Fibroblast of the aortic adventitia (primary cell): ENCODE results near the gene CACNA1D. TPM values are rescaled to one million over a fixed set of nuclear protein-coding genes. Genes with fewer than 3 reads are reported as not detected.

Experiments
- DNase-seq: peaks from one replicate; pipeline ENCODE4 v3.0.0-alpha.2; 2010; ENCODE audit warnings: low read depth
- H3K4me3 ChIP-seq: 2 replicates; pipeline ENCODE4 v1.5.1; 2011; ENCODE audit warnings: low read depth, mild to moderate bottlenecking, control low read depth, low read length, moderate library complexity
- total RNA-seq: library from RNA; depleted of rRNA; stranded (reverse); fragments of >200 nt; gene quantifications from 2 replicates; pipeline ENCODE4 v1.2.3, GENCODE V29; 2012; ENCODE audit warnings: low replicate concordance
- TF ChIP-seq, protein P1 (sequence below): IDR thresholded peaks from 2 replicates; pipeline ENCODE4 v1.5.1; 2011; ENCODE audit warnings: mild to moderate bottlenecking, low read length, control low read depth, inconsistent platforms; ENCODE audit not compliant: insufficient read depth

CACNA1D gene
- total RNA-seq, 1 donor: 1.9 TPM

GRCh38 chr3:53589806-53590205, 95.4 kb downstream of the CACNA1D start:
- DNase-seq: no peak
- H3K4me3 ChIP-seq: no peak overlapping the region
- TF ChIP-seq, protein P1, sequence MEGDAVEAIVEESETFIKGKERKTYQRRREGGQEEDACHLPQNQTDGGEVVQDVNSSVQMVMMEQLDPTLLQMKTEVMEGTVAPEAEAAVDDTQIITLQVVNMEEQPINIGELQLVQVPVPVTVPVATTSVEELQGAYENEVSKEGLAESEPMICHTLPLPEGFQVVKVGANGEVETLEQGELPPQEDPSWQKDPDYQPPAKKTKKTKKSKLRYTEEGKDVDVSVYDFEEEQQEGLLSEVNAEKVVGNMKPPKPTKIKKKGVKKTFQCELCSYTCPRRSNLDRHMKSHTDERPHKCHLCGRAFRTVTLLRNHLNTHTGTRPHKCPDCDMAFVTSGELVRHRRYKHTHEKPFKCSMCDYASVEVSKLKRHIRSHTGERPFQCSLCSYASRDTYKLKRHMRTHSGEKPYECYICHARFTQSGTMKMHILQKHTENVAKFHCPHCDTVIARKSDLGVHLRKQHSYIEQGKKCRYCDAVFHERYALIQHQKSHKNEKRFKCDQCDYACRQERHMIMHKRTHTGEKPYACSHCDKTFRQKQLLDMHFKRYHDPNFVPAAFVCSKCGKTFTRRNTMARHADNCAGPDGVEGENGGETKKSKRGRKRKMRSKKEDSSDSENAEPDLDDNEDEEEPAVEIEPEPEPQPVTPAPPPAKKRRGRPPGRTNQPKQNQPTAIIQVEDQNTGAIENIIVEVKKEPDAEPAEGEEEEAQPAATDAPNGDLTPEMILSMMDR: no peak

- DNase-seq: no peak
- no peak overlapping the region for H3K4me3 ChIP-seq
- TF ChIP-seq, protein P1: no peak
Observed at GRCh38 chr3:53590606-53591005, 96.2 kb downstream of the CACNA1D start.

DNA sequence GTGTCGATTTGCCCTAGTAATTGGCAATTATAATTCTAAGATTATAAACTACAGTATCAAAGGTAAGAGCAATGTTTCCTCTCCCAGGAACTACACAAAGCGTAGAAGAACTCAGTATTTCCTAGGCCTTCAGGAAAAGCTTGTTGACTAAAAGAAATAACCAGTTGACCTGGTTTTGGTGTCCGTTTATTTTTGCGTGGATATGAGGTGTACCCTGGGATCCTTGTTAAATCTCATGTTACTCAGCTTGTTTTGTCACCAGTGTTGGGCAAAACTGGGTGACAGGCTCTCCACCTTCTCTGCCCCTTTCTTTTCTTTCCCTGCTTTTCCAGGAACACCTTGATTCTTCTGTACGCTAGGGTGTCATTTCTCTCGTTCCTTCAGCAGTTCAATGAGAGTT, 97.2 kb downstream of the CACNA1D start:
- TF ChIP-seq, protein P1: no peak
- H3K4me3 ChIP-seq: no peak overlapping the region
- DNase-seq: no peak

DNA sequence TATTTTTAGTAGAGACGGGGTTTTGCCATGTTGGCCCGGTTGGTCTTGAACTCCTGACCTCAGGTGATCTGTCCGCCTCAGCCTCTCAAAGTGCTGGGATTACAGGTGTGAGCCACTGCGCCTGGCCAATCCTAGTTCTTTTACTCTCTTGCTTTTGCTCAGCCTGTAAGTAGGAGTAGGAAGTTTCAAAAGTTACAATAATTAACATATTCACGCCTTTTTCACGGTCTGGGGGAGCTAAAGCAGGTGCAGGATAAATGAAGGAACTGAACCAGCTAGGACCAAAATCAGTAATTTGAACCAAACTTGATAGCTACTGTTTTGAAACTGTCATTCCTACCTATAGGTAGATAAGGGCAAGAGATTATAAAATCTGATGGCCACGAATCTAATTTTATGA, 98.5 kb downstream of the CACNA1D start:
- no peak overlapping the region for H3K4me3 ChIP-seq
- TF ChIP-seq, protein P1: no peak
- DNase-seq: no peak

DNA sequence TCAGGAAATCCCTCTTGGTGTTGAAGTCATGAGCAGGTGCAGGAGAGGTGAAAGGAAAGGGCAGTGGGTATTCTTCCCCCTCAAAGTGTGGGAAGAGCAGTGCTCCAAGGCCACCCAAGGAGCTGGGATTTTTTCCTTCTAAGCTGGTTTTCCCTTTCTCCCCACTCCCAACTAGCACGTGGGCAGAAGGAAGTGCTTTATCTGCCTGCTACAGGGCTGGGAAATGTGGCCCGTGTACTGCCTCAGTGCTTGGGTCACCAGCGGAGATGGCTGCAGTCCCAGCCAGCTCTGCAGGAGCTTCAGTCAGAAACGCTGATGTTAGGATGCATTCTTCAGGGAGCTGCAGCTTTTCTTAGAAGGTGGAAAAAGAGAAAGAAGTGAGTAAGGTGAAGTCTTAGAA, 99.2 kb downstream of the CACNA1D start:
- DNase-seq: no peak
- TF ChIP-seq, protein P1: no peak
- H3K4me3 ChIP-seq: no peak overlapping the region

DNA sequence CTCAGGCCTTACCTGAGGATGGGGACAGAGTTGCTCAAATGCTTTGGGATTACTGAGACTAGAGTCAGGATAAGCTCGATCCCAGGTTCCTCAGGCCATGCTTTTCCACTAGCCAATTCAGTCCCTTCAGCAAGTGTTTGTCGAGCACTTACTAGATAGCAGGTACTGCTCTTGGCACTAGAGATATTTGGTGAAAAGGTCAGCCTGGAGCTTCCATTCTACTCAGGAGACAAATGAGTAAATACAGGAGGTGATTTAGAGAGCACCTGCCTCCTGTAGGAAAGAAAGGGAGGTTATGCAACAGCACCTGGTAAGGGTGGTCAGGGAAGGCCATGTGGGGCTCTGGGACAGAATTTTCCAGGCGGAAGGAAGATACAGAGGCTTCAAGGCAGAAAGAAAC, 99.9 kb downstream of the CACNA1D start:
- TF ChIP-seq, protein P1: no peak
- no peak overlapping the region for H3K4me3 ChIP-seq
- DNase-seq: no peak

GRCh38 chr3:53595660-53596059, 101.2 kb downstream of the CACNA1D start:
- TF ChIP-seq, protein P1: no peak
- H3K4me3 ChIP-seq: no peak overlapping the region
- no peak for DNase-seq
